Uterus (tissue), 2 donors: ENCODE measurements around the gene DMAC2L.

Experiments used
- POLR2A ChIP-seq, 2 donors: fragments of 450-650 bp; IDR thresholded peaks; one replicate each; pipeline ENCODE4 v1.6.1; 2016; ENCODE audit warnings: antibody characterized with exemption in 2 of 2, mild to moderate bottlenecking in 1 of 2, moderate library complexity in 1 of 2
- TF ChIP-seq, protein P1 (sequence below), 4 experiments: fragments of 200-600 bp in 2 of 4; fragments of 450-650 bp in 2 of 4; sonication (generic) in 2 of 4; IDR thresholded peaks; one replicate each; pipeline ENCODE4 v1.5.1; 2016 to 2019; ENCODE audit warnings: antibody characterized with exemption in 4 of 4, mild to moderate bottlenecking in 2 of 4, moderate library complexity in 1 of 4

DNA sequence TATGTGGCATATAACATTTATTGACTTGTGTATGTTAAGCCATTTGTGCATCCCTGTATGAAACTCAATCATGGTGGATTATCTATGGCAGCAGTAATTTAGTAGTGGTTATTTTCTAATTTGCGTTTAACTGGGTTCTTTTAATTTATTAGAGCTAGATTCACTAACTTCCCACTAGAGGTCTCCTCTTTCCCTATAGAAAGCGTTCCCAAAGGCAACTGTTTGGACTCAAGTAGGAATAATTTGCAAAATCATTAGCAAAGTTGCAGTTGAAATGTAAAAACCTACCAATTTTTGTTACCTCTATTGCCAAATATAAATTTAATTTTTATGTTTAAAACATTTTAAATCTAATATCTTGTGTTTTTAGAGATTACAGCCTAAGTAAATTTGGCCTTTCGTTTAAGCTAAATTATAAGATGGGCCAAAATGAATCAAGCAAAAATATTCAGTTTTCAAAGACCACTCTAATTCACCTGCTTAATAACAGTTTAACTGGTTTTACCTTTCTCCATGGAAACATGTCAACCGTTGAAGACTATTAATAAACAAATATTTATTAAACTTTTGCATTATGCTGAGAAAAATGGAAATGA lies 6.0 kb downstream of the DMAC2L start:
- TF ChIP-seq POLR2A (IDR thresholded peaks at IDR 0.05), result no peak
- TF ChIP-seq, protein P1, sequence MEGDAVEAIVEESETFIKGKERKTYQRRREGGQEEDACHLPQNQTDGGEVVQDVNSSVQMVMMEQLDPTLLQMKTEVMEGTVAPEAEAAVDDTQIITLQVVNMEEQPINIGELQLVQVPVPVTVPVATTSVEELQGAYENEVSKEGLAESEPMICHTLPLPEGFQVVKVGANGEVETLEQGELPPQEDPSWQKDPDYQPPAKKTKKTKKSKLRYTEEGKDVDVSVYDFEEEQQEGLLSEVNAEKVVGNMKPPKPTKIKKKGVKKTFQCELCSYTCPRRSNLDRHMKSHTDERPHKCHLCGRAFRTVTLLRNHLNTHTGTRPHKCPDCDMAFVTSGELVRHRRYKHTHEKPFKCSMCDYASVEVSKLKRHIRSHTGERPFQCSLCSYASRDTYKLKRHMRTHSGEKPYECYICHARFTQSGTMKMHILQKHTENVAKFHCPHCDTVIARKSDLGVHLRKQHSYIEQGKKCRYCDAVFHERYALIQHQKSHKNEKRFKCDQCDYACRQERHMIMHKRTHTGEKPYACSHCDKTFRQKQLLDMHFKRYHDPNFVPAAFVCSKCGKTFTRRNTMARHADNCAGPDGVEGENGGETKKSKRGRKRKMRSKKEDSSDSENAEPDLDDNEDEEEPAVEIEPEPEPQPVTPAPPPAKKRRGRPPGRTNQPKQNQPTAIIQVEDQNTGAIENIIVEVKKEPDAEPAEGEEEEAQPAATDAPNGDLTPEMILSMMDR (IDR thresholded peaks at IDR 0.05), result peak; percentile 62 to 78 (median 66)
